ENCODE measurements around the gene FAIM2.

The FAIM2 gene

DNA sequence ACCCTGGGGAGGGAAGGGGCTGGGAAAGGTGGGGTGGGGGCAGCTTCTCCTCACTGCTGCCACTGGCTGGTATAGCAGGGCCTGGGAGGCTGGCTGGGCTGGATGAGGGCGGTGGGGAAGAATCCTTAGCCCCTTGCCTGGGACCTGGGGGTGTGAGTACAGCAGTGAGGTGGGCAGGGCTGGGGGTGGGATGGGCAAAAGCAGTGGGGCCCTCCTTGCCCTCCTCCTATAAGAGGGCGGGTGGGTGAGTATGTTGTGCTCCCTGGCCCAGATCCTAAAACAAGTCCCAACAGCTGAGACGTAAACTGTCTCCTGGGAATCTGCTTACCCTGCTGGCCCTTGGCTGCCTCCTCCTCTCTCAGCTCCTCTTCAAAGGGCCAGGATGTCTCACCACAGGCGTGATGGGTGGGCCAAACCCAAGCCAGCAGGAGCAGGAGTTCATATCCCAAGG, 77.7 kb downstream of the FAIM2 start:
- DNase-seq (ENCODE audit: insufficient read length, low spot score) (no peak), FAIRE-seq (no peak)
- TF ChIP-seq, protein P1, sequence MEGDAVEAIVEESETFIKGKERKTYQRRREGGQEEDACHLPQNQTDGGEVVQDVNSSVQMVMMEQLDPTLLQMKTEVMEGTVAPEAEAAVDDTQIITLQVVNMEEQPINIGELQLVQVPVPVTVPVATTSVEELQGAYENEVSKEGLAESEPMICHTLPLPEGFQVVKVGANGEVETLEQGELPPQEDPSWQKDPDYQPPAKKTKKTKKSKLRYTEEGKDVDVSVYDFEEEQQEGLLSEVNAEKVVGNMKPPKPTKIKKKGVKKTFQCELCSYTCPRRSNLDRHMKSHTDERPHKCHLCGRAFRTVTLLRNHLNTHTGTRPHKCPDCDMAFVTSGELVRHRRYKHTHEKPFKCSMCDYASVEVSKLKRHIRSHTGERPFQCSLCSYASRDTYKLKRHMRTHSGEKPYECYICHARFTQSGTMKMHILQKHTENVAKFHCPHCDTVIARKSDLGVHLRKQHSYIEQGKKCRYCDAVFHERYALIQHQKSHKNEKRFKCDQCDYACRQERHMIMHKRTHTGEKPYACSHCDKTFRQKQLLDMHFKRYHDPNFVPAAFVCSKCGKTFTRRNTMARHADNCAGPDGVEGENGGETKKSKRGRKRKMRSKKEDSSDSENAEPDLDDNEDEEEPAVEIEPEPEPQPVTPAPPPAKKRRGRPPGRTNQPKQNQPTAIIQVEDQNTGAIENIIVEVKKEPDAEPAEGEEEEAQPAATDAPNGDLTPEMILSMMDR (IDR thresholded peaks at IDR 0.05; ENCODE audit: insufficient read depth, missing control alignments): no peak

- no peak for DNase-seq (ENCODE audit: insufficient read length, low spot score)
- TF ChIP-seq, protein P1 (IDR thresholded peaks at IDR 0.05; ENCODE audit: insufficient read depth, missing control alignments): no peak
- no peak for FAIRE-seq
Measured at GRCh38 chr12:49825360-49825970, 78.2 kb downstream of the FAIM2 start.

DNA sequence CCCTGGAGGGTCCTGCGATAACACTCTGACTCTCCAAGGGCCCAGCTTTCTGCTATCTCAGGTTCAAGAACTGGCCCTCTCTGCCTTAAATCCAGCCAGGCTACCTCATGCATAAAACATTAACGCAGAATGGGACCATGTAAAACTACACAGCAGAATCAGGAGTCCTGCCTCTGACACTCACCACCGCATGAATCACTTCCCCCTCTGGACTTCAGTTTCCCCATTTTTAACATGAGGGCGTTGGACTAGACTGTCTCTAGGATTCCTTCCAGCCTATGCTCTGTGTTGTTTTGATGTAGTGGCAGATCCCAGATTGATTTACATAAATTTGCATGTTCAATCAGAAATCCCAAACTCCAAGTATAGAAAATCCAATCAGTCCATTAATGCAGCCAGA, 78.8 kb downstream of the FAIM2 start:
- TF ChIP-seq, protein P1 (IDR thresholded peaks at IDR 0.05; ENCODE audit: insufficient read depth, missing control alignments): no peak
- no peak for FAIRE-seq
- DNase-seq (ENCODE audit: insufficient read length, low spot score): no peak

DNA sequence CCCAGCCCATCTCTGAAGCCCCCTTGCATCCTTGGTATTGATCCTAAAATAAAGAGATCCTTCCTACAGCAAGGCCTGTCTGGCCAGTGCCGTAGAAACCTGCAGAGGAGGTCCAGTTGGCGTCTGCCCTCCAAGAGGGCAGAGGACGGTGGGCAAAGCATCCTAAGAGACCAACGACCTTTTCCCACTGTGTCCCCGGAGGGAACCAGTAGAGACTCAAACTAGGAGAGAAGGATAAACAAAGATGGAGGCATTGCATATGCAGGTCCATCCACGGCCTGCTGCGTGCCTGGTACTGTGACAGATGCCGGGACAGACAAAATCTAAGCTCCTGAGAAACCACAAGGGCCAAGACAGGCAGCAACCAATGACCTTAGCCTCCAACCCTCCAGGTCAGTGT, 79.3 kb downstream of the FAIM2 start:
- FAIRE-seq: no peak
- no peak for DNase-seq (ENCODE audit: insufficient read length, low spot score)
- TF ChIP-seq, protein P1 (IDR thresholded peaks at IDR 0.05; ENCODE audit: insufficient read depth, missing control alignments): no peak

GRCh38 chr12:49823951-49824350, 79.7 kb downstream of the FAIM2 start:
- TF ChIP-seq, protein P1 (IDR thresholded peaks at IDR 0.05; ENCODE audit: insufficient read depth, missing control alignments): no peak
- DNase-seq (ENCODE audit: insufficient read length, low spot score) (no peak), FAIRE-seq (no peak)

DNA sequence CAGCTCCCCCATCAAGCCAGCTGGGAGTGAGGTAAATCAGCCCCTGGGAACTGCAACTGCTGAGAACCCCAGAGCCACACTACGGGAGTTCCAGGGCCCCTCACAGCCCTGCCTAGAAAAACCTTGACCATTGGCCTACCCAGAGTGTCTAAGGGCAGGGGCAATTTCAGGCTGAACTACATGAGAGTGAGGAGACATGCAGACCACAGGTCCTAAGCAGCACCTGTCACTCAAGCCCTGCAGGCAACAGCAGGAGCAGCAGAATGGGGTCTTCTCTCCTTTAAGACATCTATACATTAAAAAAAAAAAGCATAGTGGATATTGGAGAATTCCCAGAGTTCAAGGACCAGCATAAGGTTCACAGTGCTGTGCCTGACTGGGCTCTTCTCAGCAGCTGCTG, 80.3 kb downstream of the FAIM2 start:
- DNase-seq (ENCODE audit: insufficient read length, low spot score): no peak
- FAIRE-seq: no peak
- TF ChIP-seq, protein P1 (IDR thresholded peaks at IDR 0.05; ENCODE audit: insufficient read depth, missing control alignments): no peak

GRCh38 chr12:49821373-49822287, 82.1 kb downstream of the FAIM2 start:
- DNase-seq (ENCODE audit: insufficient read length, low spot score) (no peak), FAIRE-seq (no peak)
- TF ChIP-seq, protein P1 (IDR thresholded peaks at IDR 0.05; ENCODE audit: insufficient read depth, missing control alignments): no peak
